HG03460 (cell line): ENCODE results near the gene LDOC1.
"Not testable (repeated sequence)": the region's sequence is repeated elsewhere in the genome, so short reads cannot be mapped to it uniquely, and the experiment has no call there.

Experiments
- ATAC-seq: cut with Tn5 transposase; IDR thresholded peaks from one replicate; pipeline ENCODE4 v1.9.1; 2021; ENCODE audit not compliant: unreplicated experiment

LDOC1 gene

GRCh38 chrX:141176586-141177451 lies at the start of gene LDOC1:
Gene LDOC1 (minus strand): TSS chrX:141177129. CDS start chrX:141177021, 108 bp downstream.
- ATAC-seq, result no peak

GRCh38 chrX:141221611-141222010 lies 44.7 kb upstream of the LDOC1 start:
- ATAC-seq, result no peak

GRCh38 chrX:141220342-141221008 lies 43.5 kb upstream of the LDOC1 start:
- ATAC-seq, result no peak

- ATAC-seq, result no peak
Observed at GRCh38 chrX:141214196-141214595, 37.3 kb upstream of the LDOC1 start.

GRCh38 chrX:141201962-141202361 lies 25.0 kb upstream of the LDOC1 start:
- ATAC-seq, result no peak

- not testable (repeated sequence) for ATAC-seq
Observed at GRCh38 chrX:141188573-141188972, 11.6 kb upstream of the LDOC1 start.

- no peak for ATAC-seq
Observed at GRCh38 chrX:141185366-141185765, 8.4 kb upstream of the LDOC1 start.

GRCh38 chrX:141183000-141183399 lies 6.1 kb upstream of the LDOC1 start:
- ATAC-seq, result no peak

GRCh38 chrX:141180851-141181250 lies 3.9 kb upstream of the LDOC1 start:
- no peak for ATAC-seq

GRCh38 chrX:141175786-141176185 lies 1.1 kb downstream of the LDOC1 start:
- no peak for ATAC-seq

GRCh38 chrX:141164406-141164805 lies 12.5 kb downstream of the LDOC1 start:
- ATAC-seq, result no peak

GRCh38 chrX:141158084-141158483 lies 18.8 kb downstream of the LDOC1 start:
- ATAC-seq, result no peak

- not testable (repeated sequence) for ATAC-seq
Observed at GRCh38 chrX:141155231-141155630, 21.7 kb downstream of the LDOC1 start.

GRCh38 chrX:141142946-141143345 lies 34.0 kb downstream of the LDOC1 start:
- no peak for ATAC-seq

- no peak for ATAC-seq
Observed at GRCh38 chrX:141133272-141133671, 43.7 kb downstream of the LDOC1 start.

- no peak for ATAC-seq
Observed at GRCh38 chrX:141127146-141127545, 49.8 kb downstream of the LDOC1 start.
